H1 (cell line): ENCODE measurements around the gene PSKH1. TPM values are rescaled to one million over a fixed set of nuclear protein-coding genes. Genes with fewer than 3 reads are reported as not detected.

Experiments used
- CTCF ChIA-PET: fragments of 300-600 bp; sonication (Branson Sonifier 250); formaldehyde crosslinking; loops from one replicate; lab custom pipeline; 2021; ENCODE audit not compliant: partially characterized antibody; lab: Charles Lee
- POLR2A ChIA-PET: fragments of 300-600 bp; sonication (Branson Sonifier 250); formaldehyde crosslinking; loops from one replicate; lab custom pipeline; 2021; ENCODE audit warnings: inconsistent platforms; ENCODE audit not compliant: partially characterized antibody; lab: Charles Lee
- DNase-seq, 2 experiments: peaks; one replicate each; pipeline versions ENCODE4 v3.0.0 to v3.0.0-alpha.2; 2010 to 2022; ENCODE audit warnings: low spot score in 2 of 2, low read depth in 1 of 2, mixed read lengths in 1 of 2
- FAIRE-seq: peaks from 2 replicates; lab custom pipeline; 2011; peaks lifted over from hg19 to GRCh38; lab: Jason Lieb, UNC
- H2AFZ ChIP-seq: 2 replicates; pipeline ENCODE4 v1.8.1; 2012; ENCODE audit warnings: low read length, inconsistent platforms
- H2AK5ac ChIP-seq: 2 replicates; pipeline ENCODE4 v1.6.1; 2013; ENCODE audit warnings: low read depth, low read length
- H2BK120ac ChIP-seq: replicated peaks from 2 replicates; pipeline ENCODE3; 2013; ENCODE audit warnings: low read depth, low read length, inconsistent platforms
- H2BK12ac ChIP-seq: 2 replicates; pipeline ENCODE4 v1.6.1; 2013; ENCODE audit warnings: low read depth, low read length
- H2BK15ac ChIP-seq: 2 replicates; pipeline ENCODE4 v1.6.1; 2013; ENCODE audit warnings: low read length
- H2BK20ac ChIP-seq: 2 replicates; pipeline ENCODE4 v1.6.1; 2013; ENCODE audit warnings: low read length
- H2BK5ac ChIP-seq: 2 replicates; pipeline ENCODE4 v1.6.1; 2013; ENCODE audit warnings: low read depth, low read length
- H3K14ac ChIP-seq: 2 replicates; pipeline ENCODE4 v1.6.1; 2013; ENCODE audit warnings: inconsistent platforms; ENCODE audit not compliant: insufficient read length
- H3K18ac ChIP-seq: 2 replicates; pipeline ENCODE4 v1.6.1; 2013; ENCODE audit warnings: low read length; ENCODE audit errors: extremely low read depth
- H3K23ac ChIP-seq: 2 replicates; pipeline ENCODE4 v1.6.1; 2013; ENCODE audit warnings: inconsistent platforms; ENCODE audit not compliant: insufficient read length
- H3K23me2 ChIP-seq: 2 replicates; pipeline ENCODE4 v1.6.1; 2013; ENCODE audit warnings: low read depth, low read length
- H3K27ac ChIP-seq: 2 replicates; pipeline ENCODE4 v1.6.1; 2011; ENCODE audit warnings: low read depth, low read length, inconsistent platforms
- H3K27me3 ChIP-seq, 4 experiments: replicated peaks in 1 of 4; 1 replicate in 1 of 4; 2 replicates in 3 of 4; pipeline versions ENCODE4 v1.6.1 to v1.8.1; 2011 to 2013; ENCODE audit warnings: low read length in 3 of 4, mild to moderate bottlenecking in 3 of 4, inconsistent platforms in 2 of 4, mixed read lengths in 2 of 4, moderate library complexity in 1 of 4; ENCODE audit not compliant: control insufficient read depth in 3 of 4, insufficient read depth in 3 of 4; ENCODE audit errors: extremely low read depth in 1 of 4
- H3K36me3 ChIP-seq, 4 experiments: 2 replicates each; pipeline versions ENCODE4 v1.6.1 to v1.8.1; 2011 to 2013; ENCODE audit warnings: mild to moderate bottlenecking in 4 of 4, low read length in 3 of 4, moderate library complexity in 2 of 4, control low read depth in 1 of 4, inconsistent platforms in 1 of 4; ENCODE audit not compliant: insufficient read depth in 4 of 4, control insufficient read depth in 2 of 4
- H3K4ac ChIP-seq: replicated peaks from 2 replicates; pipeline ENCODE3; 2013; ENCODE audit warnings: low read length, low read depth, mixed read lengths, inconsistent platforms; ENCODE audit not compliant: insufficient read length
- H3K4me1 ChIP-seq, 4 experiments: replicated peaks in 1 of 4; 1 replicate in 1 of 4; 2 replicates in 3 of 4; pipeline versions ENCODE4 v1.6.1 to v1.8.1; 2011 to 2013; ENCODE audit warnings: low read length in 3 of 4, inconsistent platforms in 2 of 4, mixed read lengths in 1 of 4; ENCODE audit not compliant: insufficient read depth in 4 of 4, control insufficient read depth in 3 of 4
- H3K4me2 ChIP-seq, 2 experiments: 2 replicates each; pipeline versions ENCODE4 v1.6.1 to v1.8.1; 2011 to 2013; ENCODE audit warnings: low read depth in 2 of 2, low read length in 2 of 2, control low read depth in 1 of 2, inconsistent platforms in 1 of 2, mild to moderate bottlenecking in 1 of 2; ENCODE audit not compliant: insufficient read depth in 1 of 2
- H3K4me3 ChIP-seq, 4 experiments: fragments of 200-600, 300-600 bp in 1 of 4; sonication (generic), shearing (Covaris generic), sonication (Bioruptor Twin) in 1 of 4; 2 replicates each; pipeline versions ENCODE4 v1.5.1 to v1.8.1; 2011 to 2016; ENCODE audit warnings: low read length in 4 of 4, low read depth in 3 of 4, control low read depth in 2 of 4, inconsistent platforms in 2 of 4, mild to moderate bottlenecking in 2 of 4, mixed read lengths in 1 of 4, moderate library complexity in 1 of 4; ENCODE audit not compliant: insufficient read depth in 2 of 4; ENCODE audit errors: extremely low read depth in 1 of 4
- H3K56ac ChIP-seq: replicated peaks from 2 replicates; pipeline ENCODE3; 2013; ENCODE audit warnings: low read depth, mild to moderate bottlenecking, mixed read lengths, low read length, inconsistent platforms; ENCODE audit not compliant: insufficient read length
- H3K79me1 ChIP-seq: 2 replicates; pipeline ENCODE4 v1.6.1; 2013; ENCODE audit warnings: low read depth, low read length, control low read depth
- H3K79me2 ChIP-seq, 2 experiments: 2 replicates each; pipeline versions ENCODE4 v1.6.1 to v1.8.1; 2012 to 2013; ENCODE audit warnings: low read length in 2 of 2, mild to moderate bottlenecking in 2 of 2, inconsistent platforms in 1 of 2; ENCODE audit not compliant: insufficient read depth in 2 of 2, control insufficient read depth in 1 of 2
- H3K9ac ChIP-seq, 4 experiments: replicated peaks in 1 of 4; 1 replicate in 1 of 4; 2 replicates in 3 of 4; pipeline versions ENCODE4 v1.6.1 to v1.8.1; 2011 to 2013; ENCODE audit warnings: low read depth in 3 of 4, low read length in 3 of 4, control low read depth in 2 of 4, mild to moderate bottlenecking in 2 of 4, moderate library complexity in 2 of 4, inconsistent platforms in 1 of 4; ENCODE audit errors: extremely low read depth in 1 of 4
- H3K9me3 ChIP-seq, 2 experiments: 2 replicates each; pipeline versions ENCODE4 v1.6.1 to v1.8.1; 2012 to 2013; ENCODE audit warnings: mild to moderate bottlenecking in 2 of 2, moderate library complexity in 2 of 2, control low read depth in 1 of 2, inconsistent platforms in 1 of 2, low read depth in 1 of 2, low read length in 1 of 2, mixed read lengths in 1 of 2; ENCODE audit not compliant: insufficient read depth in 2 of 2
- H4K20me1 ChIP-seq, 2 experiments: replicated peaks in 1 of 2; 2 replicates each; pipeline versions ENCODE3 to v1.8.1; 2011 to 2013; ENCODE audit warnings: inconsistent platforms in 2 of 2, low read length in 2 of 2, mild to moderate bottlenecking in 1 of 2; ENCODE audit not compliant: insufficient read depth in 2 of 2, control insufficient read depth in 1 of 2
- H4K5ac ChIP-seq: 2 replicates; pipeline ENCODE4 v1.6.1; 2013; ENCODE audit warnings: low read length, low read depth, mixed read lengths, inconsistent platforms; ENCODE audit not compliant: insufficient read length
- H4K8ac ChIP-seq: 2 replicates; pipeline ENCODE4 v1.8.0; 2013; ENCODE audit warnings: mild to moderate bottlenecking, moderate library complexity, low read length, inconsistent platforms; ENCODE audit not compliant: insufficient read depth; ENCODE audit errors: extremely low read depth
- H4K91ac ChIP-seq: replicated peaks from 2 replicates; pipeline ENCODE3; 2013; ENCODE audit warnings: low read length, mixed read lengths, inconsistent platforms; ENCODE audit not compliant: insufficient read length
- ATF2 ChIP-seq: IDR thresholded peaks from 2 replicates; pipeline ENCODE4 v1.6.1; 2012; ENCODE audit warnings: low read length, inconsistent platforms
- E2F6 ChIP-seq: IDR thresholded peaks from 2 replicates; pipeline ENCODE4 v1.6.1; 2012; ENCODE audit warnings: inconsistent platforms
- MAFK ChIP-seq: IDR thresholded peaks from 2 replicates; pipeline ENCODE4 v1.6.1; 2012; ENCODE audit warnings: low read depth, mild to moderate bottlenecking, improper control_type of control experiment, low read length
- RNF2 ChIP-seq: fragments of 200-900, 300-1000 bp; sonication (generic); IDR thresholded peaks from 2 replicates; pipeline ENCODE4 v1.7.1; 2016; ENCODE audit warnings: borderline replicate concordance, low read depth, mild to moderate bottlenecking, antibody characterized with exemption, low read length; ENCODE audit not compliant: poor library complexity, severe bottlenecking; ENCODE audit errors: missing control alignments
- RXRA ChIP-seq: IDR thresholded peaks from 2 replicates; pipeline ENCODE4 v1.6.1; 2011; ENCODE audit warnings: low read depth, mild to moderate bottlenecking, low read length, moderate library complexity; ENCODE audit not compliant: insufficient read depth
- SIRT6 ChIP-seq: IDR thresholded peaks from one replicate; pipeline ENCODE4 v1.7.1; 2012; ENCODE audit warnings: low read length, inconsistent platforms
- SIX5 ChIP-seq: IDR thresholded peaks from 2 replicates; pipeline ENCODE4 v1.6.1; 2011; ENCODE audit warnings: mild to moderate bottlenecking, low read depth, low read length
- SP2 ChIP-seq: IDR thresholded peaks from 2 replicates; pipeline ENCODE4 v1.6.1; 2012; ENCODE audit warnings: mild to moderate bottlenecking, low read length, inconsistent platforms
- SP4 ChIP-seq: IDR thresholded peaks from 2 replicates; pipeline ENCODE4 v1.6.1; 2012; ENCODE audit warnings: low read length, inconsistent platforms
- SRF ChIP-seq: IDR thresholded peaks from 2 replicates; pipeline ENCODE4 v1.6.1; 2011; ENCODE audit warnings: mild to moderate bottlenecking, low read depth, low read length, moderate library complexity
- WGBS, 2 experiments: shearing (Covaris generic) in 1 of 2; methylation state at CpG; one replicate each; pipeline versions ENCODE4 v1.1.6 to v1.1.7; 2013 to 2015; ENCODE audit warnings: low lambda C conversion rate in 2 of 2, mixed read lengths in 2 of 2, inconsistent platforms in 1 of 2, low coverage in 1 of 2, missing lambda C conversion rate in 1 of 2; ENCODE audit not compliant: insufficient replicate concordance in 2 of 2, insufficient coverage in 1 of 2, insufficient read length in 1 of 2; ENCODE audit errors: extremely low coverage in 1 of 2, missing lambda C conversion rate in 1 of 2; 5-methylcytosine and 5-hydroxymethylcytosine counted together
- polyA plus RNA-seq, 7 experiments: library from polyadenylated mRNA; depleted of rRNA in 3 of 7; stranded (reverse) in 5 of 7; unstranded in 2 of 7; fragments of >200 nt in 5 of 7; fragments of 200-250 nt in 2 of 7; gene quantifications; 1 replicate in 5 of 7; 2 replicates in 1 of 7; 4 replicates in 1 of 7; pipeline versions ENCODE4 v1.2.1 to v1.2.3, GENCODE V29; 2011 to 2013; ENCODE audit warnings: missing spikeins in 2 of 7, mixed read lengths in 2 of 7
- total RNA-seq: library from RNA; stranded (reverse); fragmentation: NEBNext Ultra II Directional; extraction: Animal tissue kit (Norgen Biotek cat#: 25700); gene quantifications from 2 replicates; pipeline ENCODE4 v1.2.1, GENCODE V29; 2021
- TF ChIP-seq, protein P1 (sequence below): IDR thresholded peaks from 2 replicates; pipeline ENCODE4 v1.6.1; 2012; ENCODE audit warnings: inconsistent platforms

PSKH1 gene
- total and polyA plus RNA-seq, 2 of the 8 experiments (the other 6 are each of a cell fraction or from before 2014, with no cell fraction given), result 24.8 to 51.0 TPM

GRCh38 chr16:67879462-67879861, 13.6 kb upstream of the PSKH1 start:
- CTCF ChIA-PET, result interaction anchor here (1.7 to 21.8 kb wide), 3 partner anchors 55 to 207 kb away, joined by 4 to 623 read pairs (median 6); partner anchors contain the start of genes CTRL, LCAT and PSMB10
- Histone ChIP-seq H3K79me2 (peaks cover 0 to 17% of the 10 kb centered on the region in 2 experiments; a peak in 2 of 4 replicates), H3K18ac (no peak overlapping the region), H4K91ac (no peak overlapping the region), H2AFZ (no peak overlapping the region), H4K20me1 (peaks cover 19% of the 10 kb centered on the region in 2 experiments), H2BK120ac (no peak overlapping the region), H2BK20ac (no peak overlapping the region), H2BK5ac (no peak overlapping the region), H3K36me3 (peaks cover 34 to 60% (median 49%) of the 10 kb centered on the region in 4 experiments), H3K9me3 (no peaks in the 10 kb centered on the region), H2AK5ac (no peak overlapping the region), H2BK12ac (no peak overlapping the region), H3K4ac (no peak overlapping the region), H3K4me3 (no peak overlapping the region), H2BK15ac (no peak overlapping the region), H3K4me2 (no peak overlapping the region), H3K27ac (no peak overlapping the region), H3K4me1 (peaks cover 0 to 3% (median 2%) of the 10 kb centered on the region in 4 experiments; a peak in 5 of 7 replicates), H3K23me2 (no peaks in the 10 kb centered on the region), H4K8ac (no peak overlapping the region), H3K9ac (no peak overlapping the region), H3K56ac (no peak overlapping the region), H3K23ac (no peak overlapping the region), H3K14ac (no peak overlapping the region), H4K5ac (no peak overlapping the region), H3K27me3 (no peaks in the 10 kb centered on the region), H3K79me1 (peaks cover 7% of the 10 kb centered on the region)
- no peak for DNase-seq
- WGBS, 2 experiments, result 95% methylated on average over 12 of the region's 12 CpGs; no CpG with 5 or more reads in 1 of the 2 experiments
- FAIRE-seq, result no peak
- POLR2A ChIA-PET, result interaction anchor here (1.0 to 1.4 kb wide), 4 partner anchors 15 to 60 kb away, joined by 3 to 4 read pairs (median 3); no protein-coding TSS in a partner anchor
- TF ChIP-seq SIX5 (no peak), SP4 (no peak), SP2 (no peak), E2F6 (no peak), SRF (no peak), SIRT6 (no peak), MAFK (no peak), ATF2 (no peak), RXRA (no peak), RNF2 (no peak)
- TF ChIP-seq, protein P1, sequence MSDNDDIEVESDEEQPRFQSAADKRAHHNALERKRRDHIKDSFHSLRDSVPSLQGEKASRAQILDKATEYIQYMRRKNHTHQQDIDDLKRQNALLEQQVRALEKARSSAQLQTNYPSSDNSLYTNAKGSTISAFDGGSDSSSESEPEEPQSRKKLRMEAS, result no peak
